PFSK-1 (cell line): Measurements from ENCODE around the gene MPP2.

Source experiments
- FOXP2 ChIP-seq: optimal IDR thresholded peaks from 2 replicates; pipeline ENCODE3; 2011; ENCODE audit warnings: borderline replicate concordance, control low read depth, inconsistent platforms; ENCODE audit not compliant: insufficient read depth; ENCODE audit errors: extremely low read length, extremely low read depth
- POLR2AphosphoS5 ChIP-seq: IDR thresholded peaks from 2 replicates; pipeline ENCODE4 v1.6.1; 2012; ENCODE audit warnings: low read depth, mild to moderate bottlenecking, control low read depth, low read length, moderate library complexity
- REST ChIP-seq, 2 experiments: IDR thresholded peaks; 2 replicates each; pipeline versions ENCODE4 v1.6.1 to v1.8.0; 2011 to 2012; ENCODE audit warnings: low read depth in 2 of 2, low read length in 2 of 2, control low read depth in 1 of 2, inconsistent platforms in 1 of 2, mild to moderate bottlenecking in 1 of 2, moderate library complexity in 1 of 2; ENCODE audit not compliant: insufficient read depth in 1 of 2
- SIN3A ChIP-seq: IDR thresholded peaks from 2 replicates; pipeline ENCODE4 v1.6.1; 2012; ENCODE audit warnings: mild to moderate bottlenecking, low read length, moderate library complexity, borderline replicate concordance; ENCODE audit not compliant: insufficient read depth
- TAF1 ChIP-seq: IDR thresholded peaks from 2 replicates; pipeline ENCODE4 v1.6.1; 2012; ENCODE audit warnings: low read length, control low read depth, borderline replicate concordance; ENCODE audit not compliant: insufficient read depth

MPP2 gene

GRCh38 chr17:43900858-43901754, 6.2 kb downstream of the MPP2 start:
- TF ChIP-seq POLR2AphosphoS5: no peak
- TF ChIP-seq SIN3A: no peak
- TF ChIP-seq REST (IDR thresholded peaks at IDR 0.05; ENCODE audit: insufficient read depth in 1 of 2, low read depth in 2 of 2, low read length in 2 of 2): no peak
- TF ChIP-seq TAF1: no peak
- TF ChIP-seq FOXP2: no peak

- TF ChIP-seq POLR2AphosphoS5 (no peak), REST (IDR thresholded peaks at IDR 0.05; ENCODE audit: insufficient read depth in 1 of 2, low read depth in 2 of 2, low read length in 2 of 2) (no peak), FOXP2 (no peak), TAF1 (no peak), SIN3A (no peak)
Measured at GRCh38 chr17:43900183-43900857, 7.0 kb downstream of the MPP2 start.

- TF ChIP-seq FOXP2 (no peak), SIN3A (no peak), POLR2AphosphoS5 (no peak)
Measured at GRCh38 chr17:43898446-43898845, 8.9 kb downstream of the MPP2 start.

GRCh38 chr17:43897831-43898230, 9.5 kb downstream of the MPP2 start:
- no peak for TF ChIP-seq POLR2AphosphoS5
- TF ChIP-seq REST (IDR thresholded peaks at IDR 0.05; ENCODE audit: insufficient read depth in 1 of 2, low read depth in 2 of 2, low read length in 2 of 2): no peak
- no peak for TF ChIP-seq TAF1
- TF ChIP-seq FOXP2: no peak
- no peak for TF ChIP-seq SIN3A

- TF ChIP-seq POLR2AphosphoS5: no peak
- TF ChIP-seq TAF1: no peak
- TF ChIP-seq SIN3A: no peak
- TF ChIP-seq REST (IDR thresholded peaks at IDR 0.05; ENCODE audit: insufficient read depth in 1 of 2, low read depth in 2 of 2, low read length in 2 of 2): no peak
- TF ChIP-seq FOXP2: no peak
Measured at GRCh38 chr17:43892647-43892952, 14.7 kb downstream of the MPP2 start.
